T-helper 9 cell (primary cell): ENCODE measurements around the gene TP53AIP1.

Experiments used
- DNase-seq: peaks from one replicate; pipeline ENCODE4 v3.0.0-alpha.2; 2020

TP53AIP1 gene

DNA sequence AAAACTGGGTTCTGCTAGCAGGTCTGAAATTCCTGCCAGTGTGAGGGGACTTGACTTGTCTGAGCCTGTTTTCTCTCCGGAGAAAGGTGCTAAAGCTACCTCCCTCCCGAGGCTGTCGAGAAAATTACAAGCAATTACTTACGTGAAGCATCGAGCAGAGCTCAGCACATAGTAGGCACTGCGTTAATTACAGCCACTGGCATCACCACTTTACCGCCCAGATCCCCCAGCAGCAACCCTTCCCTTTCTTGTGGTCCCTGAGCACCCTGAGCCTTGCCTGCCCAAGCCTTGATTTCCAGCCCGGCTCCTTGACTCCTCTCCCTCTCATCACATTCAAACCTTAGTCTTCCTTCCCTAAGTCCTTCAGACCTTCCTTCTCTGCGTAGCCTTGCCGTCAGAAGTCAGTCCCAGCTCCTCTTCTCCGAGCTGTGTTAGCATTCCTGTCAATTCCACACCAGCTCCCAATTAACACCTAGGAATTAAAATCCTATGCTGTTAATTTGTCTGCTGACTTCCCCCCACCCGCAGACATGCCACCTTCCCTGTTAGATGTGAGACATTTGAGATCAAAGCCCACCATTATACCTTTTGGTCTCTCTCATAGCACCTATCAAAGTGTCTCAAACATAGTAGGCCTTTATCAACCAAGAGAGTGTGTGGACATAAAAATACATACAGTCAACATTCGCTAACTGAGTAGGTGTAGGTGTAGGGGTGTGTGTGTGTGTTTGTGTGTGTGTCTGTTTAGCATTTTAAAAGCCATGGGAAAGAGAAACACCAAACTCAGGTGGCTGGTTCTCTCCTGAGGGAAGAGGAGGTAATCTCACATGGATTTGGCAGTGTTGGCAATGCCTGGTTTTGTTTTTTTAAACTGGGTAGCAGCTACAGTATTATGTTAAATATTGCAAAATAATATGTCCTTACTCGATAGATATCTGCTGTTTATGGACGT lies 54.4 kb downstream of the TP53AIP1 start:
- no peak for DNase-seq

DNA sequence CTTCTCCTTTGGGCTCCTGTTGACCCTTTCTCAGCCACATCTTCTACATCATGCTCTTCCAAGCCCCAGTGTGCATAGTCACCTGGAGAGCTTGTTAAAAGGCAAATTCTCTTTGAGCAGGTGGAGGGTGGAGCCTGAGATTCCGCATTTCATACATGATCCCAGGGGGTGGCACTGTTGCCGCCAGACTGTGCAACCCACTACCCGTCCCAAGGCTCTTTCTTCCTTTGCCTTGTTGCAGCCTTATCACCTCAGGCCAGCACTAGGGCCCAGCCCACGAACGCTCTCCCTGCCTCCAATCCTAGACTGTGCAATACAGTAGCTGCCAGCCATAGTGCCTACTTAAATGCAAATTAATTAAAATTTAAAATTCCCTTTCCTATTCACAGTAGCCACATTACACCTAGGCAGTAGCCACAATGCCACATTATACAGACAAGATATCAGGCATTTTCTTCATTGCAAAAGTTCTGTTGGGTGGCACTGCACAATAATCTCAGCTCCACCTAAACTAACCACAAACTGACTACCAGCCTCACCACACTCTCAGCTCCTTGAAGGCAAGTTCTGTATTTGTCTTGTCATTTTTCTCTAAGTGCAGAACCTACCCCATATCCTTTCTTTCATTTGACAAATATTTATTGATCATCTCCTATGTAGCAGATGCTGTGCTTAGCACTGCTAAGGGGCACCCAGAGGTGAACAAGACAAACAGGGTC lies 56.1 kb downstream of the TP53AIP1 start:
- DNase-seq, result no peak
